ENCODE results near the gene NDUFV1.

GRCh38 chr11:67615728-67616430 is 9.1 kb downstream of the NDUFV1 start:
- TF ChIP-seq GATA3 (IDR thresholded peaks at IDR 0.05; ENCODE audit: low read depth, low read length), result no peak
- TF ChIP-seq GATA2 (IDR thresholded peaks at IDR 0.05; ENCODE audit: low read depth, low read length), result no peak

All from SH-SY5Y (cell line).